Small intestine (tissue), 16 donors: ENCODE data around the gene MSX1. TPM values are rescaled to one million over a fixed set of nuclear protein-coding genes. Genes with fewer than 3 reads are reported as not detected.
A peak's percentile ranks its signal among the peaks of the same experiment; 100 is the strongest.

ENCODE experiments used
- DNase-seq, 2 donors: peaks; one replicate each; pipeline versions ENCODE4 v3.0.0 to v3.0.0-alpha.2; 2013
- FAIRE-seq: peaks from 2 replicates; lab custom pipeline; 2012; peaks lifted over from hg19 to GRCh38; lab: Jason Lieb, UNC
- H3K27ac ChIP-seq, 3 donors: one replicate each; pipeline ENCODE4 v1.5.1; 2013; ENCODE audit warnings: low read length in 2 of 3, mild to moderate bottlenecking in 2 of 3, control low read depth in 1 of 3, inconsistent platforms in 1 of 3, low read depth in 1 of 3, moderate library complexity in 1 of 3
- H3K27me3 ChIP-seq, 3 donors: one replicate each; pipeline ENCODE4 v1.6.1; 2013; ENCODE audit warnings: low read length in 3 of 3, inconsistent platforms in 1 of 3; ENCODE audit not compliant: control insufficient read depth in 3 of 3, insufficient read depth in 3 of 3
- H3K36me3 ChIP-seq, 3 donors: one replicate each; pipeline ENCODE4 v1.6.1; 2013; ENCODE audit warnings: low read length in 3 of 3, inconsistent platforms in 1 of 3, low read depth in 1 of 3, mild to moderate bottlenecking in 1 of 3, moderate library complexity in 1 of 3; ENCODE audit not compliant: control insufficient read depth in 3 of 3, insufficient read depth in 2 of 3
- H3K4me1 ChIP-seq, 3 donors: one replicate each; pipeline ENCODE4 v1.6.1; 2013; ENCODE audit warnings: low read length in 2 of 3, inconsistent platforms in 1 of 3, low read depth in 1 of 3, mild to moderate bottlenecking in 1 of 3, moderate library complexity in 1 of 3; ENCODE audit not compliant: control insufficient read depth in 3 of 3, insufficient read depth in 2 of 3
- H3K4me3 ChIP-seq, 3 donors: one replicate each; pipeline ENCODE4 v1.5.1; 2013; ENCODE audit warnings: low read length in 3 of 3, control low read depth in 1 of 3, inconsistent platforms in 1 of 3, low read depth in 1 of 3, mild to moderate bottlenecking in 1 of 3, moderate library complexity in 1 of 3
- H3K9me3 ChIP-seq, 2 donors: one replicate each; pipeline ENCODE4 v1.6.1; 2013; ENCODE audit warnings: low read depth in 1 of 2, low read length in 1 of 2; ENCODE audit not compliant: control insufficient read depth in 2 of 2, insufficient read depth in 1 of 2
- WGBS, 3 donors: extraction: QIAGEN DNeasy Blood & Tissue Kit; methylation state at CpG; one replicate each; pipeline ENCODE4 v1.1.7; 2013; 5-methylcytosine and 5-hydroxymethylcytosine counted together
- long read RNA-seq, 10 donors: transcript quantifications; one replicate each; lab custom pipeline, GENCODE V29; 2026
- polyA plus RNA-seq, 4 donors: library from polyadenylated mRNA; stranded (reverse) in 3 of 4; unstranded in 1 of 4; fragments of 200-250 nt in 3 of 4; fragments of 120-200 nt in 1 of 4; gene quantifications; one replicate each; pipeline versions ENCODE4 v1.2.1 to v1.2.3, GENCODE V29; 2013
- donor health status: healthy with polysubstance abuse.
- donor health status: control.
- donor health status: control.
- donor health status: Bipolar disorder and iron deficiency.
- donor health status: healthy.

MSX1 gene
- 1 to 10 TPM in 1 of 4 donors, under 1 TPM in 1, not detected in 2; 0.67 to 4.3 TPM for polyA plus RNA-seq
- long read RNA-seq, donor 1, transcript MSX1-201 (2 exons, 1,939 nt): major isoform, 5 of 5 reads
- long read RNA-seq, donor 1, partial matches to known transcripts: 0 of 5 reads
- long read RNA-seq, donor 1, other reads (novel, unspliced or antisense): 0 of 5 reads
- long read RNA-seq, donor 2: 0 reads
- long read RNA-seq, donor 3, partial matches to known transcripts: 0 of 2 reads
- long read RNA-seq, donor 3, other reads (novel, unspliced or antisense): 0 of 2 reads
- long read RNA-seq, donor 4: 0 reads
- long read RNA-seq, donor 5: 0 reads
- long read RNA-seq, donor 6, partial matches to known transcripts: 0 of 2 reads
- long read RNA-seq, donor 6, other reads (novel, unspliced or antisense): 0 of 2 reads
- long read RNA-seq, donor 7: 0 reads
- long read RNA-seq, donor 8: 0 reads
- long read RNA-seq, donor 9: 0 reads
- long read RNA-seq, donor 10, partial matches to known transcripts: 0 of 1 reads
- long read RNA-seq, donor 10, other reads (novel, unspliced or antisense): 0 of 1 reads

DNA sequence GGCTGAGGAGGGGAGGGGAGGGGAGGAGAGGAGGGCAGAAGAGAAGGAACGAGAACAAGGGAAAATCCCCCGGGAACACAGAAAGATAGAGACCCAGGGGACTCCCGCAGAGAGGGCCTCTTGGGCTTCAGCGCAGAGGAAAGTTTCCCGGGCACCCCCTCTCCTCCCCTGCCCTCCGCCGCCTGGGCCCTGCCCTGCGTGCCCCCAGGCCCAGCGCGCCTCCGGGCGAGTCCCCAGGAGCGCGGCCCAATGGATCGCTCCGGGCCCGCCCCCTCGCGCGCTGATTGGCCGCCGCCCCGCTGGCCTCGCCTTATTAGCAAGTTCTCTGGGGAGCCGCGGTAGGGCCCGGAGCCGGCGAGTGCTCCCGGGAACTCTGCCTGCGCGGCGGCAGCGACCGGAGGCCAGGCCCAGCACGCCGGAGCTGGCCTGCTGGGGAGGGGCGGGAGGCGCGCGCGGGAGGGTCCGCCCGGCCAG is at the start of gene MSX1:
MSX1 (plus strand) TSS at position 341 of the 474 bp plus-strand sequence. CDS start 235 bp downstream, outside the sequence.
- DNase-seq: peak; percentile 65 to 93
- Histone ChIP-seq H3K4me3 (peak within 1 kb of the TSS; percentile 19 to 58 (median 51)), H3K4me1 (peaks cover 2 to 21% (median 8%) of the 10 kb centered on the region in 3 donors), H3K27me3 (peaks cover 5 to 92% (median 69%) of the 10 kb centered on the region in 3 donors), H3K9me3 (peaks cover 0 to 11% of the 10 kb centered on the region in 2 donors), H3K27ac (no peak within 1 kb of the TSS), H3K36me3 (peaks cover 0 to 5% (median 0%) of the 10 kb centered on the region in 3 donors)
- no peak for FAIRE-seq
- WGBS, 3 donors: 0 to 1% (median 1%) methylated on average over 30 to 44 of the region's 44 CpGs

DNA sequence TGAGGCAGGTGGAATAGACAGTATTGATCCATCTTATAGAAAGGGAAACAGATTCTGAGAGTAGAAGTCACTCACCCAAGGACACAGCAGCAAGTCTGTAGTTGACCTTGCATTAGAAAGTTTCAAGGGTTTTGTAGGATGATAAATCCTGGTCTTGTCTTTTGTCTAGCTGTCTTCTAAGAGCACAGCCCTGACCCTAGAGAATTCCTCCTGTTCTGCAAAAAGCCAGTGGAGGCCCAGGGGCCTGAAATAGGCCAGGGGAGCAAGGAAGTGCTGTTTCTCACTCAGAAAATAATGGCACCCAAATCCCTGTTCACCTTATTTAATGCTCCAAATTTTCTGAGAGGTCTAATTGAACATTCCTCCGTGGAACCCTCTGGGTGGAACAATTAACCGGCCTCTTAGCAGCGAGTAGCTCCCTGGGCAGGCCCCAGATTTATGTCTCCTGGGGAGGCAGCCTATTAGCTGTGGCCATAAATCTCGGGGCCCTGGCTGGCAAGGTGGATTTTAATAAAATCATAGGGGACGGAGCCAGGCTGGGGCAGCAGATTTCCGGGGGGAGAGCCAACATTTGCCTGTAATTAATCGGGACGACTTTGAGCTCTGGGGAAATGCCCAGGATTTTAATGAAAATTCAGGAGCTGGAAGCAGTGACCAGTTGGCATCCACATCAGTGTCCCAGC is 49.2 kb upstream of the MSX1 start:
- H3K27me3 ChIP-seq: no peaks in the 10 kb centered on the region
- FAIRE-seq (no peak), DNase-seq (no peak)
- 74 to 89% (median 76%) methylated on average over 8 of the region's 8 CpGs for WGBS, 3 donors
- H3K36me3 ChIP-seq: no peaks in the 10 kb centered on the region
- H3K27ac ChIP-seq: no peak overlapping the region
- peaks cover 0 to 9% (median 0%) of the 10 kb centered on the region in 3 donors for H3K4me1 ChIP-seq
- no peak overlapping the region for H3K4me3 ChIP-seq
- peaks cover 0 to 10% of the 10 kb centered on the region in 2 donors for H3K9me3 ChIP-seq

DNA sequence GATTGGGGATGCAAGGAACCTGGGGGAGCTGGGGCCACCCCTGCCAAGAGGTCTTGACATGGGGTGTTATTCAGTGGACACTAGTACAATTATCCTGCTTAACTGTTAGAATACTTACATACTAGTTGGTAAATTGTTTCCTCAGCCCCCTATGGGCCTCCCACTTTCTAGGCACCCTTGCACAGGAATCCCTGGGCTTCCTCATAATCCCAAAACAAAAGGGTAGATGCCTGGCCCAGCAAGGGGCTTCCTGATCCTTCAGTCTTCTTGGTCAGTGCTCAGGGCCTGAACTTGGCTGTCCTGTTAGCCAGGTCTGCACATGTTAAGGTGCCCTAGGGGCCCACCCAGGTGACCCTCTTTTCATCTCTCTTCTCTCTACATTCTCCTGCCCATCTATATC is 48.7 kb upstream of the MSX1 start:
- Histone ChIP-seq H3K4me1 (peaks cover 0 to 9% (median 0%) of the 10 kb centered on the region in 3 donors), H3K27me3 (no peaks in the 10 kb centered on the region), H3K4me3 (no peak overlapping the region), H3K36me3 (no peaks in the 10 kb centered on the region), H3K27ac (no peak overlapping the region), H3K9me3 (peaks cover 0 to 10% of the 10 kb centered on the region in 2 donors)
- FAIRE-seq (no peak), DNase-seq (no peak)

DNA sequence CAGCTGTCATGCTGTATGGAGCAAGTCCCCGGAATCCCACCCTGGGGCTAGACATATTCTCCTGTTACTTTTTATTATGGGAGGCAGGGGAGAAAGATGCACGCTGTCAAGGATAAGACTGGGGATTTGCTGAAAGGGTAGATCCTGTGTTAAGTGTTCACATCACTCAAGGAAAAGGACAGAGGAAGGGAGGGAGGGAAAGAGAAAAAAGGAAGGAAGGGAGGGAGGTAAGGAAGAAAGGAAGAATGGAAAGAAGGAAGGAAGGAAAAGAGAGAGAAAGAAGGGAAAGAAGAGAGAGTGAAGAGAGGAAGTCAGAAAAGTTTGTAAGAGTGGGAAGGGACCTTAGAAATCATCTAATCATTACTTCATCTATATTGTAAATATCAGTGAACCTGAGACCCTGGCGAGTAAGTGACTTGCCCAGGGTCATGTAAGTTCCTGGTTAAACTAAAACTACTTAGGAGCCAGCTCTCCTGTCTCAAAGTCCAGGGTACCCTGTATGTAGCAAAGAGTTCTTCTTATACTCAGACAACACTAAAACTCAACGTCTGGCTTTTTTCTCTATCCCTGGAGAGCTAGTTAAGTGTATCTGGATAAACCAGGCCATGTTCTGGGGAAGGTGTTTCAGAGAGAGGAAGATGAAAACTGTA is 47.2 kb upstream of the MSX1 start:
- Histone ChIP-seq H3K27ac (peak overlapping the region in 1 of 3 donors; percentile 45), H3K4me3 (no peak overlapping the region), H3K4me1 (peaks cover 0 to 9% (median 0%) of the 10 kb centered on the region in 3 donors), H3K9me3 (peaks cover 0 to 10% of the 10 kb centered on the region in 2 donors), H3K27me3 (no peaks in the 10 kb centered on the region), H3K36me3 (no peaks in the 10 kb centered on the region)
- FAIRE-seq (no peak), DNase-seq (peak; percentile 1 to 64)
- 49 to 66% (median 52%) methylated on average over 4 of the region's 4 CpGs for WGBS, 3 donors

DNA sequence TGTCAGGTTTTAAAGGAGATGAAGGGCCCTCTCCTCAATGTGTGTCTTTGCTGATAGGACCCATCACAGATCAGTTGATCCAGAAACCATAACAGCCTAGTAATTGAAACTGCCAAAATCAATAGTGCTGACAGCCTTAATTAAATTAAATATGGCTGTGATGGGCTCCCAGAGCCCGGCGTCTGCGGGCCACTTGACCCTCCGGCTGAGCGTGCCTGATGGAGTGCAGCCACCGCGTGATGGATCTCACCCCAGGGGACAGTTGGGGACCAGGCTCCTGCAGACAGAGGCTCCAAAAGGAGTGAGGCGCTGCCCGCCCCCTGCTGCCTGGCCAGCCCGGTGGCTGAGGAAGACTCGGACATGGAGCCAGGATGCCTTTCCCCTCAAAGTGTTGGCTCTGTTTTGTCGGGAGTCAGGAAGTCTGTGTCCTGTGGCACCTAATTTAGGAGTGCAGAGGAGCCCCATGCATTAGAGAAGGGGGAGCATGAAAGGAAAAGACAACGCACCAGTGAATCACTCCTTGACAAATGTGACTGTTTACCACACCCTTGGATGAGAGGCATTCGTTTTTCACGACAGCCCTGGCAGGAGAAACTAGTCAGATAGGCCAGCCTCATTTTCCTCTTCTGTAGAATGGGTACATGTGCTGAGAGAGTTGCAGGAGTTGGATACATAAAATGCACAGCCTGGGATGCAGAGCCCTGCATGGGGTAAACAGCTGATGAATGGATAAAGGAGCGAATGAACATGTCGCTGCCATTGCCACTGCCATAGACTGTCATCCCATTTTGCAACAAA is 40.9 kb upstream of the MSX1 start:
- peaks cover 0 to 4% (median 0%) of the 10 kb centered on the region in 3 donors for H3K4me1 ChIP-seq
- no peak overlapping the region for H3K4me3 ChIP-seq
- H3K27ac ChIP-seq: no peak overlapping the region
- no peaks in the 10 kb centered on the region for H3K36me3 ChIP-seq
- H3K27me3 ChIP-seq: no peaks in the 10 kb centered on the region
- WGBS, 3 donors: 53 to 72% (median 72%) methylated on average over 17 of the region's 17 CpGs
- peaks cover 0 to 18% of the 10 kb centered on the region in 2 donors for H3K9me3 ChIP-seq
- FAIRE-seq (no peak), DNase-seq (no peak)

DNA sequence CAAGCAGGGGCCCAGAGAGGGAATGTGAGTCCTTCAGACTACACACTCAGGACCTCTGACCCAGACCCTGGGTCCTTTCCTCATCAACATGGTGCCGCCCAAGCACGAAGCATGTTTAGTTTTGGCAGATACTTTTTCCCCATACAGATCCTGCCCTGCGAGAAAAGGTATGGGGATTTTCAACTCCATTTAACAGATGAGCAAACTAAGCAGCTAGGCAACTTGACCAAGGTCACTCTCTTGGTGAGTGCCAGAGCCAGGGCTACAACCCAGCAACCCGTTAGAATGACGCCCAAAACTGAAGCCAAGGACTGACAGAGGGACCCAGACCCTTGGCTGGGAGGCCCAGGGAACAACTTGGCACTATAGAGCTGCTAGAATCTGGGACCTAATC is 40.3 kb upstream of the MSX1 start:
- FAIRE-seq: no peak
- Histone ChIP-seq H3K9me3 (peaks cover 0 to 23% of the 10 kb centered on the region in 2 donors), H3K27me3 (no peaks in the 10 kb centered on the region), H3K27ac (no peak overlapping the region), H3K36me3 (no peaks in the 10 kb centered on the region), H3K4me1 (peaks cover 0 to 4% (median 0%) of the 10 kb centered on the region in 3 donors), H3K4me3 (no peak overlapping the region)
- WGBS, 3 donors: 75 to 84% (median 77%) methylated on average over 5 of the region's 5 CpGs
- no peak for DNase-seq

DNA sequence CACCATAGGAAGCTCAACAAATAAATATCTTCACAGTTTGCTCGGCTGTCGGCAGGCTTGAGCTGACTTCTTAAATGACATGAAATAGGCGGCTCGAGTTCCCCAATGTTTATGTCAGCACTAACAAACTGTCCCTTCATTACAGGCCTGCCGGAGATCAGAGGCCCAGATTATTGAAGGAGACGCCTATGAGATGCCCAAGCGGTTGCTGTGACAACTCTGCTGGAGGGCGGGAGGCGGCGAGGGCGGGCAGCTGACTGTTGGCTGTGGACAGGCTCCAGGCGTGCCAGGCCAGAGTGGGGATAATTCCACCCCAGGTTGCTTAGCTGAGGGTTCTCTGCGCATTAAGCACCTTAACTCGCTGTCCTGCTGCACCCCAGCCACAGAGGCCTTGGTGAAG is 39.2 kb upstream of the MSX1 start:
- DNase-seq (no peak), FAIRE-seq (no peak)
- Histone ChIP-seq H3K4me1 (peaks cover 0 to 4% (median 0%) of the 10 kb centered on the region in 3 donors), H3K4me3 (no peak overlapping the region), H3K27me3 (no peaks in the 10 kb centered on the region), H3K27ac (no peak overlapping the region), H3K36me3 (no peaks in the 10 kb centered on the region), H3K9me3 (peaks cover 0 to 24% of the 10 kb centered on the region in 2 donors)
- whole genome bisulfite sequencing, 3 donors: 68 to 86% (median 83%) methylated on average over 14 of the region's 14 CpGs
